ENCODE results near the gene TMEM106A. TPM values are rescaled to one million over a fixed set of nuclear protein-coding genes. Genes with fewer than 3 reads are reported as not detected.

The TMEM106A gene, protein sequence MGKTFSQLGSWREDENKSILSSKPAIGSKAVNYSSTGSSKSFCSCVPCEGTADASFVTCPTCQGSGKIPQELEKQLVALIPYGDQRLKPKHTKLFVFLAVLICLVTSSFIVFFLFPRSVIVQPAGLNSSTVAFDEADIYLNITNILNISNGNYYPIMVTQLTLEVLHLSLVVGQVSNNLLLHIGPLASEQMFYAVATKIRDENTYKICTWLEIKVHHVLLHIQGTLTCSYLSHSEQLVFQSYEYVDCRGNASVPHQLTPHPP
- 1.5 and 1.6 TPM in 2 replicates for total RNA-seq

DNA sequence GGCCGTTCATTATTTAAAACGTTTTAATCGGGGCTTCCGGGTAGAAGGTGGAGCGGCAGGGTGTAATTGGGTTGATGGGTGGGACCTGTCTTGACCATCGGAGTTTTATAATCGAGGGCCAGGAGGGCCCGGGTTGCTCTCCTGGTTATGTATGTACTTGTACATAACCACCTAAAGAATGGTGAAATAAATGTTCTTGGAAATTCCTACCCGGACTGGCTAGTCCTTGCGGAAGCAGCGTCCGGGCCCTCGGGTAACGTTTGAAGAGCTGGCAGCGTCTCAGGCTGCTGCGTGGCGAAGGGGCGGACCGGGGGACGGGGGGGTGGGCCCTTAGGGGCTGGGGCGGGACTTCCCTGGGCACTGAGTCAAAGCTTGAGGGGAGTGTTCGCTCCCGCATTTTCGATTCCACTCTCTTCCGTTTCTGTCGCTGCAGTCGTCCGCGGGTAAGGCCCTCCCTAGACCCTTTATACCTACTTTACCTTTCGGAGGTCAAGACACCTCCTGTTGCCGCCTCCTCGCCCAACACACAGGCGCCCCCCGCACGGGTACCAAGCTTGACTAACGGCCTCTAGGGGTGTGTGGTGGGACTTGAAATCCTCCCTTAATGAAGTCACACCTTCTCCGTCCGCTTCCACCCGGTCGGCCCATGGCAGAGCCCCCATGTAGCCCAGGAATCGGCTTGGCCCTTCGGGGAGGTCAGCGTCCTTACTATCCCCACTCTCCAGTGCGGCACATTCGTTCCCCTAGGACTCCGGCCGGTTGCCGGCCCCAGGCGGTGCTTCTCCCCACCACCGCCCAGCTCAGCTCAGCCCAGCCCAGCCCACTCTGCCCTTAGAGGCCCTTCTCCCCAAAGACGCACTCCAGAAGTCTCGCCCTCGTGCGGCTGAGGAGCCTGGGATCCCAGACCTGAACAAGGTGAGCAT, at the start of gene TMEM106A:
Gene TMEM106A, plus strand, starts transcription at position 396 of the 923 bp plus-strand sequence. CDS start 1,167 bp downstream, outside the sequence.

DNA sequence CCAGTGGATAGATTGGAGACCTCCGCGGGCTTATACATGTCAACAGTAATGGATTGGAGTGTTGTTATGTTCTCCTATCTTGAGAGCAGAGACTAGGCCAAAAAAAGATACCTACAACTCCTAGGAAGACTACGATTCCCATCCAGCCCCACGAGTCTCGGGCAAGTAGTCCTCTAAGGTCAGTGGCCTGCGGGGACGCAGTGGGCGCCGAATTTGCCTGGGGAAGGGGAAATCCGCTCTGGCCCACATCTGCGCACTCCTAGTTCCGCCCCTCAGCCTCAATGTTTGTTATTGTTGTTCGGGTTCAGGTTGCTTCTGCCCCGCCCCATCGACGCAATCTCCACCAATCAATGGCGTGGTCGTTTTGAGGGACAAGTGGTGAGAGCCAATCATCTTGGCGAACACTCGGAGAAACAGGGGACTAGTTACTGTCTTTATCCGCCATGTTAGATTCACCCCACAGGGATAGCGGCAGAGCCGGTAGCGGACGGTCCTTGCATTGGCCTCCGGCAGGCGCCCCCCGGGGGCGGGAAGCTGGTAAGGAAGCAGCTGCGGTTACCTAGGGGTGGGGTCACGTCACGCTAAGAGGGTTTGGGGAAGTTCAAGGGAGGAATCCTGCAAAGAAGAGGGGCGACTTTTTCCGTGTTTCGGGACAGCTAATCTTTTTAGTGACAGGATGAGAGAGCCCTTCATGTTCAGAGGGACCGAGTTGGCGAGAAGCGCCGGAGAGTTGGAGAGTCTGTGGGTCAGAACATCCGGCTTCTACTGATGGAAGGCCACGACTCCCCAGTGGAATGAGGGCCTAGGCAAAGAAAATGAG, 40.7 kb upstream of the TMEM106A start, which contains the start of gene NBR1:
Gene NBR1, plus strand, starts transcription at position 449 of the 820 bp plus-strand sequence. CDS start 4,586 bp downstream, outside the sequence.

DNA sequence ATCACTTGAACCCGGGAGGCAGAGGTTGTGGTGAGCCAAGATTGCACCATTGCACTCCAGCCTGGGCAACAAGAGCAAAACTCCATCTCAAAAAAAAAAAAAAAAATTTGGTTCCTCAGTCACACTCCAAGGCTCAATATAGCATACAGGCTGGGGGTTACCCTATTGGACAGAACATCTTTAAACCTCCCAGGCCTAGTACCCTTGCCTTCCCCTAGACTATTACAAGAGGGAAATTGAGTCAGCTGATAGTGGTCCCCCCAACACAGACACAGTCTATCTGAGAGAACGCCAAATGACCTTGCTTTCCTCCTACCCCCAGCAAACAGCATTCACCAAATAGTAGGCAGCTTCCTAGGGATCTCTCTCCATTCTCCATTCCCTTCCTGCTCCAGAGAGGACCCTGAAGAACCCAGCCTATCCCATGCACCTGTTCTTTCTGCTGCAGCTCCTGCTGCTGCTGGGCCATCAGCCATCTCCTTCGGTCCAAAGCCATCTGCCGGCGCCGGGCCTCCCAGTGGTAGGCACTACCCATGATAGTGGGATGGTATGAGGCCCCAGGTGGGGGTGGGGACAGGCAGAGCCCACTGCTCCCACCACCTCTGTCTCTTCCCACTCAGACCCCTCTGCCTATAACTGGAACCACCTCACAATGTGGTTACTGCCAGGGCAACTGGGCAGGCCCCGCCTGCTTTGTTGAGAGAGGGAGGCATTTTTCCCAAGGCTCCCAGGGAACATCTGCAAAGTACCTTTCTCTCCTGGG, 16.5 kb downstream of the TMEM106A start, which contains the start of gene CCDC200:
Gene CCDC200, minus strand, starts transcription at position 604 of the 763 bp plus-strand sequence. Its CDS starts 69 bp downstream, at position 535.

GRCh38 chr17:43233877-43234276, 22.2 kb downstream of the TMEM106A start, which contains the start of gene RNU2-1:
TSS of gene RNU2-1 (minus strand) at chr17:43233977.

Other genes starting within 250 kb of the TMEM106A start
- 25.8 and 40.6 TPM in 2 replicates for gene AARSD1, start 247.4 kb upstream of the TMEM106A start, total RNA-seq
- gene PTGES3L, start 231.8 kb upstream of the TMEM106A start, total RNA-seq, result 0.19 TPM in 1 of 2 replicates, not detected in the other
- gene RUNDC1, start 231.3 kb upstream of the TMEM106A start, total RNA-seq, result 8.2 and 9.3 TPM in 2 replicates
- gene RPL27, start 213.5 kb upstream of the TMEM106A start, total RNA-seq, result 2,008 and 2,439 TPM in 2 replicates
- 9.9 and 16.0 TPM in 2 replicates for gene IFI35, start 205.1 kb upstream of the TMEM106A start, total RNA-seq
- gene VAT1, start 189.5 kb upstream of the TMEM106A start, total RNA-seq, result 116 and 173 TPM in 2 replicates
- gene RND2, start 186.6 kb upstream of the TMEM106A start, total RNA-seq, result 0.08 and 0.23 TPM in 2 replicates
- 11.2 and 33.5 TPM in 2 replicates for gene BRCA1, start 86.5 kb upstream of the TMEM106A start, total RNA-seq
- gene NBR1, start 40.7 kb upstream of the TMEM106A start, total RNA-seq, result 52.2 and 64.7 TPM in 2 replicates
- gene CCDC200, start 16.7 kb downstream of the TMEM106A start, total RNA-seq, result not detected in 2 replicates
- gene RNU2-1, start 22.1 kb downstream of the TMEM106A start, total RNA-seq, result not detected in 2 replicates
- 28.1 and 34.0 TPM in 2 replicates for gene ARL4D, start 187.1 kb downstream of the TMEM106A start, total RNA-seq

All from hair follicular keratinocyte (primary cell).